Liver (tissue), 3 donors: ENCODE results near the gene SIGLEC9.

ENCODE experiments used
- CTCF ChIP-seq: fragments of 150-350 bp; IDR thresholded peaks from 2 replicates; pipeline ENCODE4 v1.5.1; 2017; ENCODE audit warnings: improper control_type of control experiment, low read depth, low read length; ENCODE audit not compliant: missing input control
- FOXA1 ChIP-seq: IDR thresholded peaks from 2 replicates; pipeline ENCODE4 v1.6.1; 2016; ENCODE audit warnings: antibody characterized with exemption
- JUND ChIP-seq, 2 donors: IDR thresholded peaks; 2 replicates each; pipeline ENCODE4 v1.6.1; 2016; ENCODE audit warnings: antibody characterized with exemption in 2 of 2
- MAX ChIP-seq: IDR thresholded peaks from 2 replicates; pipeline ENCODE4 v1.6.1; 2016; ENCODE audit warnings: antibody characterized with exemption
- donor health status: healthy.
- donor health status: healthy.

GRCh38 chr19:51143486-51143885 lies 18.8 kb downstream of the SIGLEC9 start:
- no peak for TF ChIP-seq MAX
- TF ChIP-seq CTCF = no peak
- TF ChIP-seq JUND (IDR thresholded peaks at IDR 0.05) = no peak
- no peak for TF ChIP-seq FOXA1
